ENCODE measurements around the gene HRH1.

Gene HRH1

DNA sequence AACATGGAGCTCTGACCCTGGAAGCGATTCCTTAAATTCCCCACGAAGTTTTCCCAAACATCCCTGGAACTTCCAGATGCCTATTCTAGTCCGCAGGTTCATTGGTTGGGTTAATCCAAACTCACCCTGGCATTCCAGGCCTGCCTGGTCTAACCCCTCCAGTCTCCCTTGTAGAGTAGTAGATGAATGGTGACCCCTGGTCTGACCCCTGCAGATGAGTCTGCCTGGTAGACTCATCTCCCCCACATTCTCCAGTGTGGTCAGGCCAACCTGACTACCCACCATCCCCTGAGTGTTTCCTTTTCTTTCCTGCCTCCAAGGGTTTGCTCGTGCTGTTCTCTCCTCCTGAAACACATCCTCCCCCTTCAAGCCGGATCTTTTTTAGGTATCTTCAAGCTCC, 10.8 kb upstream of the HRH1 start:
- DNase-seq = no peak

DNA sequence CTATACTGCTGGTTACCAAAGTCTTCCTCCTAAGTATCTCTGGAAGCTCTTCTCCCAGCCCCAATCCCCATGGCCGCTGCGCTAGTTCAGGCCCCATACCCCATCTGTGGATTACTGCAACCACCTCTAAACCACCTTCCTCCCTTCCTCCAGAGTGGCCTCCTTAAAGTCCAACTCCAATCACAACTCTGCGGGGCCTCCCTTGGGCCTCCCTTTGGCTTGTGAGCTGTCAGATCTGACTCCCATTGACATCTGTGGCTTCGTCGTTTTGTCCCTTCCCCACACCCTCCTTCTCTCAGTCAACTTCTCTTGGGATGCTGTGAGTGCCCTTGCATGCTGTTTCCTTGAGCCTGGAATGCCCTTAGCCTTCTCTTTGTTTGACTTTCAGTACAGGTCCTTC, 9.3 kb upstream of the HRH1 start:
- DNase-seq = no peak

DNA sequence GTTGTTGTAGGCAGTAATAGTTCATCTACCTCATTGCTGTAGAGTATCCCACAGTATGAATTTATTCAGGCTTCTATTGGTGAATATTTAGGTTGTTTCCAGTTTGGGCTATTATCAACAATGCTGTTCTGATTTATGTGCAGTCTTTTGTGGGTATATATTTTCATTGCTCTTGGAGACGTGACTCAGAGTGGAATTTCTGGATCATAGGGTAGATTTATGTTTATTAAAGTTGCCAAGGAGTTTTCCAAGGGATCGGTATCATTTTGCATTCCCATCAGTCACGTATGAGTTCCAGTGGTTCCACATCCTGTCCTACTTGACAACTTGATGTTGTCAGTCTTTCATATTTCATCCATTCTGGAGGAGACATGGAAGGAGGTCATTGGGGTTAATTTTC, 8.4 kb upstream of the HRH1 start:
- DNase-seq = no peak

DNA sequence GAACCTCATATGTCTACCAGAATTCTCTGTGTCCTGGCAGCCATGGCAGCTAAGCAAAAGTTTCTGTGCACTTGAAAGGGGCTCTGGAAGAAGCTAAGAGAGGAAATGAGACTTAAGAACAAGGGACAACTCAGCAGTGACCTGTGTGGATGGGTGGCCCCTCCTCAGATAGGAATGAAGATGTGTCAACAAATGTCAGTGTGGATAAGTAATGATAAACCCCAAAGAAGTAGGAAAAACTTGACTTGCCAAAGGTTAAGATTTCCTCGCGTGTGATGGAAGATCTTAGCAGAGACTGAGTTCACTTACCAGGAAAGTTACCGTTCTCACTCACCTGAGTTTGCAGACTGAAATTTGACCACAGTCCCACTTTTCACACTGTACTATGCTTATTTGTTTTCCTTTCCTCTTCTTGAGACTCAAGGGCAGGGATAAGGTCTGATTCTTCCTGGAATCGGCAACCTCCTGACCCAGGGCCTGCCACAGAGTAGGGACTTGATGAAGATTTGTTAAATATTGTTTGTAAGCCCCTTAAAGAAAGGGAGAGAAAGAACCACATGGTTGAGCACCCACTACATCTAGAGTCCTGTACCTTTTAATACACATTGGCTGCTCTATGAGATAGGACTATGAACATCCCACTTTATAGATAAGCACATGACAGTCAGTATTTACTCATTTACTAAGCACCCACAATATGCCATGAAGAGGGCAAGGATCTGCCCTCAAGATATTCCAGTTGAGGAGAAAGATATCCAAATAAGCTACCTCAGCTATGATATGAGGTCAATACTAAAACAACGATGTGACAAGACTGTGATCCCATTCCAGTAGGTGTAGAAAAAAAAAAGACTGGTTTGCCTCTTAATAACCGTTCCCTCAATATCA, 7.3 kb upstream of the HRH1 start:
- no peak for DNase-seq

DNA sequence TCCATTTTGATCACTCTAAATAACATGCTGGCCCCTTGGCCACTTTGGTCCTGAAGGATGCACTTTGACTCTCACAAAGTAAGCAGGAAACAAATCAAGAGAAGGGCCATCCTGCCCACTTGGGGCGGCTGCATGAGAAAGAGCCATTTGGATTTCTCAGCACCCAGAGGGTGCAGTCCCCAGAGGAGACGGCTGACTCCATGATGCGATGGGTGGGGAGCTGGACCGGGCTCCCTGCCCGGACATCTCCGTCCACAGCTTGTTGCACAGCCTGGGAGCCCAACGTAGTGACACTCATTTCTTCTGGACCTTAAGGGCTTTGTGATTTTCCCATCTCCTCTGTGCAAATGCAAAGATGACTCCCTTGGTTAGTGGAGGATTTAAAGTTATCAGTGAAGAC, 4.0 kb upstream of the HRH1 start:
- no peak for DNase-seq

DNA sequence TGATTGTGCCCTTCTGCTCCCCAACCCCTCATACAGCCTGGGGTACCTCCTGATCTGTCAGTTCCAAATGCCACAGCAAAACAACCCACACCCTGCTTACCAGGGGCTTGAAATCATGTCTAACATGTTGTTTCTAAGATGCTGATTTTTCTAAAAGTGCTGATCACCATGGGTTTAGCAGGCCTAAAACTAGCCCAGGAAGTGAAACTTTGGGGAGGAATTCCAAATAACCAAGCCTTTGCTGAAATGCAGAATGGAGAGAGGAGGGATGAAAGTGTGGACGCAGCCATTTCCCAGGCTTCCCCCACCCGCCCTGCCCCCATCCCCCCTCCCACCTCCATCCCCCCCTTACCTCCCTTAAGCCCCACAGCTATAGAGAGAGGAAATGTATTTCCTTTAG, 2.0 kb upstream of the HRH1 start:
- no peak for DNase-seq

DNA sequence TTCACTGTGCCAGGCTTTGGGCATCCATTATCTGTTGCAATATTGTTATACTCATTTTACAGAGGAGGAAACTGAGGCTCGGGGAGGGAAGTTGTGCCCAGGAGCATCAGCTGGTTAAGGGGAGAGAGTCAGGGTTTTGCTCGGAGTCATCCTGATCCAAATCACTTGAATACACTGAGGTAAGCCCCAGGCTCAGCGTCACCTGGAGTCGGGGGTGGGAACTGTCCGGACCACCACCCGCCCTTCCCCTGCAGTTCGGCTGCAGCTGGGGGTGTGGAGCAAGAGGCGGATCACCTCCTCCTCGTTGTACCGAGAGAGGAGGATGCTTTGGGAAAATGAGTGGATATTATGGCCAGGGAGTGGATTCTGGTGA, 646 bp downstream of the HRH1 start:
- DNase-seq = peak in 1 of 2 experiments; percentile 36

DNA sequence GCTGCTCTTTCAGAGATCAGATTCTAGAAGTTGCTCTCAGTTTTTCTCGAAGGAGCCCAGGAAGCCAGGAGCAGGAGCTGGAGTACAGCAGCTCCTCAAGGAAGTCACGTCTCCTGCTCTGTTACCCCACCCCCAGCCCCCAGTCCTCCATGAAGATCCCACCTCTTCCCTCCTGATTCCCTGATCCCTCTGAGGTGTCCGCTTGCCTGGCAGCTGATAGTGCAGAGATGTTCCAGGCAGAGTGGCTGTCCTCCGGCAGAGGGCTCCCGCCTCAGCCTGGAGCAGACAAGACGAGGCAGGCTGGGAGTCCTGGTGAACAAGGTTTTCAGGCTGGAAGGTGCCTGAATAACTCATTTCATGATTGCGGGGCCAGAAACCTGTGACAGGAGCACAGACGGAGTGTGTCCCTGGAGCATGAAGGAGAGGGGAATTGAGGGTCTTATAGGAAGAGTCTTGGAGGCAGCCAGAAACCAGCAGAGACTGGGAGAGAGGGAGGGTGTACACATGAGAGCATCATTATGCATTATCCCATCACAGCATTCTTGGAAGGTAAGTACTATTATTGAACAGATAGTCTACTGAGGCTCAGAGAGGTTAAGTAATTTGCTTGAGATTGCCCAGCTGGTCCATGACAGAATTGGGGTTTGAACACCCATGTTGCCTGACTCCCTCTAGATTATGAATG, 1.2 kb downstream of the HRH1 start:
- DNase-seq = peak; percentile 34 to 72

DNA sequence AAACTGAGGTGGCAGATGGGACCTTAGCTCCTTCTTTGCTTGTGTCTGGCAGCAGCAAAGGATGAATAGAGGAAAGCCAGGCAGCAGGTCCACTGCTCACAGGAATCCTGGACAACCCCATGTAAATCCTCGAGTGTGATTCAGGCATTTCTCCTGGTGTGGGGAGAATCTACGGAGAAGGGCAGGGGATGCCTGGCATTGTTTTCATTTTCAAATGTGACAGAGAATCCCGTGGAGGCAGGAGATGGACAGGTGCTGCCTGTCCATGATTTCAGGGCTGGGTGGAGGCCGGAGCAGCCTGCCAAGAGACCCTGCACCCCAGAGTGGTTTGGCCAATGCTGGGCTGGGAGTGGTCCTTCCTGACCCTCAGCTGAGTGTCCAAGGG, 1.7 kb downstream of the HRH1 start:
- DNase-seq = no peak

DNA sequence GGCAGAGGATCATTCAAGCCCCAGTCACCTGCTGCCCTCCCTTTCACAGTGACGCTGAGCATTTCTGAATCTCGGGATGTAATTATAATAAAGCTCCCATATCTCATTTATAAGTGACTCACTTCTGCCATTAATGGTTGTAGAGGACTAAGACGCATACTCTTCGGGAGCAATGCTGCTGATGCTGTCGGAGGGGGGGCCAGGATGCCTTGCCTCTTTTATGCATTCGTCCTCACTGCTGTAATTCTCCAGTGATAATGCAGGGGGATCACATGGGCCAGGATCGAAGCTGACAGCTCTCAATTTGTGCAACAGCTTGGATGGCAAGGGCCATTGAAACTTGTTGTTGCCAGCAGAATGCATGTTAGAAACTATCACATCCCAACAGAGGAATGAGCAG, 3.1 kb downstream of the HRH1 start:
- DNase-seq = no peak

DNA sequence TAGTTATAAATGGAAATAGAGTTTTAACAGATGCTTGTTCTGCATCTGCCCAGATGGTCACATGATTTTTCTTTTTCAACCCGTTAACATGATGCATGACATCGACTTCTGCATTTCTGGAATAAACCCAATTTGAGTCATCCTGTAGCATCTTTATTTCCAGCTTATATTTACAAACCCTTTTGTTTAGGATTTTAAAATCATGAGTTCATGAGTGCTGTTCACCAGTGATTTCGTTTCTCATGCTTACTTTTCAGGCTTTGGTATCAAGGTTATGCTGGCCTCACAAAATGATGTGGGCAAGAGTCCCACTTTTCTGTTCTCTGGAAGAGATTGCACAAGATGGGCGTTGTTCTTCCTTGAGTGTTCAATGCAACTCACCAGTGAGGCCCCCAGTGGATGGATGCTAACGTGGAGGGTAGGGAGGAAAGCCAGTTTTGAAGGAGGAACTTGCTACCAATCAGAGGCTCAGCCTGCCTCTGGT, 5.2 kb downstream of the HRH1 start:
- no peak for DNase-seq

DNA sequence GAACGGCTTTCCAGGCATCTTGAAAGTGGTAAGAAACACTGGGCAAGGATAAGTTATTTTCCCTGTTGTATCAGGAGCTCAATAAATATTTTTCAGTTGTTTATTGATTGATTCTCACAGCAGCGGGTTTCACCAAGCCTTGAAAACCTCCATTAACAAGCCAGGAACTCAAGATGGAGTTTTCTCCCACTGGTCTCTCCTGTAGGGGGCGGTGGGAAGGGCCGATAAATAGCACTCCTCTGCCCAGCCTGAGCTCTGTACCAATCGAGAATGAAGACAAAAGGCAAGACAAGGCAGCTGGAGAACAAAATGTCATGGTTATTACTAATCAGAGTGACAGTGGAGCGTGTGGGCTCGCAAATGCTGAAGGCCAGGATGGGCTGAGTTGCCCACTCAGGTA, 7.4 kb downstream of the HRH1 start:
- no peak for DNase-seq

DNA sequence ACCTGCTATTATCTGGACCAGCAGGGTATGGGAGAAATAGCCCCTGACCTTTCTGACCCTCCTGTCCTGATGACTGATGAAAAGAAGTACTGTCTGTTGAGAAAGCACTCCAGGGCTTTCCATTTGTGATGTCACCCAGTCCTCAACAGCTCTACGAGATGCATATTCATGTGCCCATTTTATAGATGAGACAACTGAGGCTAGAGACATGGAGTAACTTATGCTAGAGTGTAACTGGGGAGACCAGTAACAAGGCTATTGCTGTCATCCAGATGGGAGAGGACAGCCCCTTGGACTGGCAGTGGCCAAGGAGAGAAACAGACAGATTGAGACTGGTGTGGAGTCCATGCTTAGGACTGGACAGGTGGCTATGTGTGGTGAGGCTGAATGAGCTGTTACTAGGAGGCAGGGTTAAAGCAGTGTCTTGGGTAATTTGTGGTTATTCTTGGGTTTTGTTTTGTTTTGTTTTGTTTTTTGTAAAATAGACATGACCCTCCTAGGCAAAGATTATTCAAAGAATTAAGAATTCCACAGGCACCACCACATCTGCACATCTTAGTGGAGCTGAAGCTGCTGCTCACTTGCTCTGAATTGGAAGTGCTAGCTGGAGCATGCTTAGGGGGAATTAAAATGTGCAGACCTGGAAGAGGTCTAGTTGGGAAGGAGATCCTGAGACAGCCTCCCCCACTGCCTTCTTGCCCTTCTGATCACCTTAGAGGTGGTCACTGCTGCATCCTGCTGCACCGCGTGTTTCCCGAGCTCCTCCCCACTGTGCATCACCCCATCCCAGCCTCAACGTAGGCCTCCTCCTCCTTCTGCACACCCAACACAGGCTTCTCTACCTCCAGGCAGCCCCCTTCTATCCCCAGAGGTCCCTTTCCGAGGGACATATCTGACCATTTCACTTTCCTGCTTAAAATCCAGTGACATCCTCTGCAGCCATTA, 8.4 kb downstream of the HRH1 start:
- DNase-seq = no peak

DNA sequence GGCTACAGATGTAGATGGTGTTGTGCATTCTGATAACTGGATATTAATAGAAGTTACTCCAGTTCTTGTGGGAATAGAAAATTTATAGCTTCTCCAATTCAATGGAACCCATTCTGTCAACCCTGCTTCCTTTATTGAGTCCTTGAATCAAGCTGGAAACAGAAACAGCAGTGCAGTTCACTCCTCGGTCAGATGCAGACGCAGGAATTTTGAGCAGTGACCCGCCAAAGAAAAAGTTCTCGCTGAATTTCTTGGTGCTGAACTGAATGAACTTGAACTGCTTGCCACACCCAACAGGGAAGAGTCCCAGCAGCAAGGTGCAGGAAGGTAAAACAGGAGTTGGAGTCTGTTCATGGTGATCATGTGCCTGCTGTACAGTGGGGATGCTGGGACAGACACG, 10.3 kb downstream of the HRH1 start:
- no peak for DNase-seq

DNA sequence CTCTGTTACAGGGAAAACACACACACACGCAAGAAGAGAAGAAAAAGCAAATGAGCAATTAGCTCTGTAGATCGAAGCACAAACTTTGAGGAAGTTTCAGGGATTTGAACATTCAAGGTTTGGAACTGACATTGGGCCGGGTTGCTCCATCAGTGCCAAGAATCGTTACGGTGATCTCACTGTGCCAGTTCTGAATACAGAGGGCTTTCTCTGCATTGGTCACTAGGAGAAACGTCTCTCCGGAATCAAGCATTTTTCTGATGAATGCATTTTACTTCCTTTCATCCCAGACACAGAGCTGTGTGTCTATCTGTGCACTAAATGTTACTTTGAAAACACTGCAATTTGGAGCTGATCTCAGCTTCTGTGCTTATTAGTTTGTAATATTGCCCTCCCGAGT, 11.2 kb downstream of the HRH1 start:
- DNase-seq = no peak

DNA sequence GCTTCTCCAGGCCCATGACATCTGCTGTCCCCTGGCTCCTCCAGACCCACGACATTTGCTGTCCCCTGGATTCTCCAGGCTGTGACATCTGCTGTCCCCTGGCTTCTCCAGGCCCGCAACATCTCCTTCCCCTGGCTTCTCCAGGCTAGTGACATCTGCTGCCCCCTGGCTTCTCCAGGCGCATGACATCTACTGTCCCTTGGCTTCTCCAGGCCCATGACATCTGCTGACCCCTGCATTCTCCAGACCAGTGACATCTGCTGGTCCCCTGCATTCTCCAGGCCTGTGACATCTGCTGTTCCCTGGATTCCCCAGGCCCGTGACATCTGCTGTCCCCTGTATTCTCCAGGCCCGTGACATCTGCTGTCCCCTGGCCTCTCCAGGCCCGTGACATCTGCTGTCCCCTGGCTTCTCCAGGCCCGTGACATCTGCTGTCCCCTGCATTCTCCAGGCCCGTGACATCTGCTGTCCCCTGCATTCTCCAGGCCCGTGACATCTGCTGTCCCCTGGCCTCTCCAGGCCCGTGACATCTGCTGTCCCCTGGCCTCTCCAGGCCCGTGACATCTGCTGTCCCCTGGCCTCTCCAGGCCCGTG, 12.6 kb downstream of the HRH1 start:
- DNase-seq = peak in 1 of 2 experiments; percentile 33

DNA sequence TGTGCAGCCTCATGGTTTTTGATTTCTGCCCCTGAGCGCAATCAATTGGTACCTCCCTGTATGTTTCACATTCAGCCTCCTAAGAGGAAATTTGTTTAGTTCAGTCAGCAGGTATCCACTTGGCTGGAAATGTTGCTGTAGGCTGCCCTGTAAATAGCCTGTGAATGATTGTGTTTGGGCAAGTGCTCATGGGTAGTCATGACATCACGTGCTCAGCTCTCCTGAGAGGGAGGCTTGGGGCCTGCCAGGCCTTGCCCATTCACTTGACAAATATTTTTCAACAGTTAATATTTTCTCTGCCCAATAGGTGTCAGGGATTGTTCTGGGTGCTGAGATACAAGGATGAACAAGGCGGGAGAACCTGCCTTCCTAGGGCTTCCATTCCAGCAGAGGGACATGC, 13.3 kb downstream of the HRH1 start:
- no peak for DNase-seq

DNA sequence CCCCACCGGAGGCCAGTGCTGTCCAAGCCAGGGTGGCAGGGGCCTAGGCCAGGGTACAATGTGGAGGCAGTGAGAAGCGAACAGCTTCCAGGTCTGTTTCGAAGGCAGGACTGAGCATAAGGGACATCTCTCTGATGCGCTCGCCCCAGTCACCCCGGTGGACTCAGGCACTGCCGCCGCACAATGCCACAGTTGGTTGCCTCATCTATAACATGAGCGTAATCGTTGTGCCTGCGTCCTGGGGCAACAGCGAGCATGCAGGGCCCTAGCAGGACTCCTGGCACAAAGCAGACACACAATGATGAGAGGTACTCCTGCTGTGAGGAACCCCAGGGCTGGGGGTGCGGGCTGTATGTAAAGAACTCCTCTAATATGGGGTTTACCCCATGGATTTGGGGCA, 14.1 kb downstream of the HRH1 start:
- no peak for DNase-seq

DNA sequence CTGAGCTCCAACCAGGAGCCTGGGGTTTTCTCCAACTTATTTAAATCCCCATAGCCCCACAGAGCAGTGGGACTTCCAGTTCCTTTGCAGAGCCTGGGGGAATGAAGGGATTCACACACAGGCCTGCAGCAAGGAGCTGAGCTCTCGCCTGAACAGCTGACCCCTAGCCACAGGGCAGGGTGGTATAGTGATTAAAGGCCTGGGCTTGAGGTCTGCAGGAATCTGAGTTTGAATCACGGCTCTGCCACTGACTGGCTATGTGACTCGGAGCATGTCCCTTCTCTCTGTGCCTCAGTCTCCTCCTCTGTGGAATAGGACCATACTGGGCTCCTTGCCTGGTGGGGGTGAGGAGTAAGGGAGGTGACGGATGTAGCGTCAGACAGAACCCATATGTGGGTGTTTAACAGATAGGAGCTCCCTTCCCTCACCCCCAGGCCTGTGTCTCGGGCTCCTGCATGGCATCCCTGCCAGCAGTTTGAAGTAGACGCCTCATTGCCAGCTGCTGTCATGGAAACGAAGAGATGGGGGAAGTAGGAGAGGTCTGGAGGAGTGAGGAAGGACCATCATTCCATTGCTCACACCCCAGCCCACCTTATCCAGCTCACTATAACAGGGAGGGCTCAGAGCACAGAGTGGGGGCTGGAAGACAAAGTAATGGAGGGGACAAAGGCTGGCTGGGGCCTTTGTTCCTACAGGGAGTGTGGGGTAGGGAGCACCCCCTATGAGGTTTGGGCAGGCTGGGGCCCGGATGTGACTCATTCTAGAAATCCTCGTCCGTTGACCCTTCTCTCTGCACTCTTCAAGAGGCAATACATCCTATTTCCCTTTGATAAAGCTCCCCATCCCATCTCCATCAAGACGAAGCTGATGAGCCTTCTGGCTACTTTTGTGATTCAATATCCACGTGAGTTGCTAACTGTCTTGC, 14.8 kb downstream of the HRH1 start:
- no peak for DNase-seq

DNA sequence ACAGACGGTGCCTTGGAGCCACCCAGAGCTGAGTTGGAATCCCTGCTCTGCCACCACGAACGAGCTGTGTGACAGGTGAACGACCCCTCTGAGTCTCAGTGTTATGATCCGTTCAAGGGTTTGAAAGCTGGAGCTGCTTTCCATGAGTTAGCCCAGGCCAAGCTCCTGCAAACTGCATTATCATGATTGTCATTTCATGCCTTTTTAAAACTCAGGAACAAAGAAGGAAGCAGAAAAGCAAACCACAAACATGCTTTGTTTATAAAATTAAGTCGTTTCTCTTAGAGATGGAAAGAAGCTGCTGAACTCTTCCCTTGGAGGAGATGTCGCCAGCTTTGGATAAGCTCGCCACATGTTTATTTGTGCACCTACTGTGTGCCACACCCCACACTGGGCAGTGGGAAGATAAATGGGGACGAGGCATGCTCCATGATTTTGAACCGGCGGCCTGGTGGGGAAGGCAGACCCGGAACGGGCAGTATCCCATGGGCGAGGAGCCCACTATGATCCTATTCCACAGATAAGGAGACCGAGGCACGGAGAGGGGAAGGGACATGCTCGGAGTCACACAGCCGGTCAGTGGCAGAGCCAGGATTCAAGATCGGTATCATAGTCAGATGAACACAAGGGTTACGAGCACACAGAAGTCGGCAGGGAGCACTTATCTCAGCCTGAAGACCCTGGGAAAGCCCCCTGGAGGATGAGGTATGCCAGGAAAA, 15.9 kb downstream of the HRH1 start:
- no peak for DNase-seq

DNA sequence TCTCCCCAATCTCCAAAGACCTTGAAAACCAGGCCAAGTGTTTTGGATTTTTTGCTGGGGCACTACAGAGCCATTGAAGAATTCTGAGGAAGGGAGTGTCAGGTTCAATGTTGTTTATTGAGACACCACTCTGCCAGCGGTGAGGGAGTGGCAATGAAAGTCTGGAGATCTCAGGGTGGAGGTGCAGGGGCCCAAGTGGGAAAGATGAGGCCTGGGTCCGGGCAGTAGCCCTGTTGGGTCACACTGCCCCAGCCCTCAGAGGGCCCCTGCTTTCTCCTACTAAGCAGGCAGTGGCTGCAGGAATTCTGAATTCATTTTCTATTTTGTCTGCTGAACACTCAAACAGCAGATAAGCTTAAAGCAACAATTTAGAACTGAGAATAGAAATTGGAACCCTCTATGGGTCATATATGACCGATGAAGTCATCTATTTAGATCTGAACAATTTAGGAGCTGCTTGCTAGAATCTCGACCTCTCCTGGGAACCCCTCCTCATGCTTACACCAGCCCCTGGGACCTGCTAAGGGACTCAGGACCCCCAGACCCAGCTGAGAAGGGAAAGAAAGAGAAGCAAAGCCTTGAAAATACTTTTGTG, 17.9 kb downstream of the HRH1 start:
- DNase-seq = no peak

Data from NCI-H524 (cell line).